HCT116 (cell line): ENCODE data around the gene ACD. TPM values are rescaled to one million over a fixed set of nuclear protein-coding genes. Genes with fewer than 3 reads are reported as not detected.

ENCODE experiments used
- ATAC-seq: fragments of 200-7000 bp; cut with Tn5 transposase; 2 replicates; pipeline ENCODE4 v1.9.1; 2020; ENCODE audit warnings: mild to moderate bottlenecking, moderate library complexity
- BruUV-seq: library from RNA; stranded (reverse); fragments of 400-500 nt; replicated peaks from 2 replicates; lab custom pipeline; 2021; lab: Mats Ljungman, UMichigan
- CTCF ChIA-PET: fragments of 300-600 bp; sonication (Branson Sonifier 250); formaldehyde crosslinking; loops from one replicate; lab custom pipeline; 2021; ENCODE audit warnings: antibody characterized with exemption; lab: Charles Lee
- POLR2A ChIA-PET: fragments of 300-600, 350-600 bp; sonication (Branson Sonifier 250); formaldehyde crosslinking; loops from one replicate; lab custom pipeline; 2021; ENCODE audit warnings: antibody characterized with exemption; lab: Charles Lee
- RAD21 ChIA-PET, 2 experiments: fragments of 300-600 bp; sonication (Branson Sonifier 250); formaldehyde crosslinking; loops; one replicate each; lab custom pipeline; 2023; ENCODE audit warnings: low total read pairs in 2 of 2; ENCODE audit not compliant: uncharacterized antibody in 2 of 2, unreplicated experiment in 2 of 2, low non-redundant PET in 1 of 2; lab: Charles Lee
- DNase-seq: peaks from one replicate; pipeline ENCODE4 v3.0.0-alpha.2; 2010; ENCODE audit warnings: low read depth, low spot score
- H2AFZ ChIP-seq: fragments of 200-600 bp; shearing (Covaris generic), sonication (generic); 2 replicates; pipeline ENCODE4 v1.6.1; 2017; ENCODE audit warnings: low read depth, mixed run types, mixed read lengths, antibody characterized with exemption, low read length; ENCODE audit not compliant: poor library complexity, severe bottlenecking
- H3K27ac ChIP-seq: 2 replicates; pipeline ENCODE4 v1.5.1; 2012; ENCODE audit warnings: low read depth, low read length
- H3K27me3 ChIP-seq: fragments of 200-600 bp; sonication (generic); 2 replicates; pipeline ENCODE4 v1.6.1; 2016; ENCODE audit warnings: mixed run types, low read length, mixed read lengths; ENCODE audit not compliant: insufficient read depth
- H3K36me3 ChIP-seq, 2 experiments: fragments of 200-500 bp in 1 of 2; fragments of 200-600 bp in 1 of 2; sonication (Bioruptor generic) in 1 of 2; sonication (generic) in 1 of 2; 2 replicates each; pipeline versions ENCODE4 v1.5.1 to v1.6.1; 2014 to 2016; ENCODE audit warnings: low read length in 2 of 2, inconsistent platforms in 1 of 2, mixed read lengths in 1 of 2, mixed run types in 1 of 2; ENCODE audit not compliant: insufficient read depth in 2 of 2, control insufficient read depth in 1 of 2
- H3K4me1 ChIP-seq, 2 experiments: fragments of 200-600 bp in 1 of 2; sonication (generic) in 1 of 2; 2 replicates each; pipeline versions ENCODE4 v1.5.1 to v1.6.1; 2012 to 2017; ENCODE audit warnings: low read length in 2 of 2, inconsistent platforms in 1 of 2, mild to moderate bottlenecking in 1 of 2, mixed read lengths in 1 of 2, mixed run types in 1 of 2, moderate library complexity in 1 of 2; ENCODE audit not compliant: insufficient read depth in 2 of 2, control insufficient read depth in 1 of 2
- H3K4me2 ChIP-seq: fragments of 200-600 bp; sonication (generic); 2 replicates; pipeline ENCODE4 v1.6.1; 2017; ENCODE audit warnings: mixed run types, low read length, mixed read lengths
- H3K4me3 ChIP-seq, 2 experiments: fragments of 200-600 bp in 1 of 2; sonication (generic) in 1 of 2; replicated peaks in 1 of 2; 2 replicates each; pipeline ENCODE4 v1.5.1; 2011 to 2016; ENCODE audit warnings: low read length in 2 of 2, control low read depth in 1 of 2, low read depth in 1 of 2, mild to moderate bottlenecking in 1 of 2, mixed read lengths in 1 of 2, mixed run types in 1 of 2
- H3K79me2 ChIP-seq: fragments of 200-600 bp; sonication (generic); 2 replicates; pipeline ENCODE4 v1.6.1; 2017; ENCODE audit warnings: mild to moderate bottlenecking, mixed run types, low read length, moderate library complexity, mixed read lengths; ENCODE audit not compliant: insufficient read depth
- H3K9ac ChIP-seq: fragments of 200-600 bp; sonication (generic); 2 replicates; pipeline ENCODE4 v1.6.1; 2016; ENCODE audit warnings: low read length, mixed read lengths
- H3K9me2 ChIP-seq: fragments of 200-600 bp; sonication (generic), shearing (Covaris generic); 2 replicates; pipeline ENCODE4 v1.6.1; 2017; ENCODE audit warnings: mixed run types, mild to moderate bottlenecking, moderate library complexity; ENCODE audit not compliant: insufficient read depth
- H3K9me3 ChIP-seq, 2 experiments: fragments of 200-500 bp in 1 of 2; fragments of 200-600 bp in 1 of 2; sonication (Bioruptor generic) in 1 of 2; sonication (generic) in 1 of 2; 2 replicates each; pipeline ENCODE4 v1.6.1; 2014 to 2017; ENCODE audit warnings: low read length in 2 of 2, mixed read lengths in 2 of 2, inconsistent platforms in 1 of 2, low read depth in 1 of 2, mild to moderate bottlenecking in 1 of 2, mixed run types in 1 of 2, moderate library complexity in 1 of 2; ENCODE audit not compliant: control insufficient read depth in 1 of 2, insufficient read depth in 1 of 2
- H4K20me1 ChIP-seq: fragments of 200-600 bp; sonication (generic), shearing (Covaris generic); 2 replicates; pipeline ENCODE4 v1.6.1; 2017; ENCODE audit warnings: mixed run types, mild to moderate bottlenecking, moderate library complexity; ENCODE audit not compliant: insufficient read depth
- ATF3 ChIP-seq: IDR thresholded peaks from 2 replicates; pipeline ENCODE4 v1.6.1; 2012
- CTCF ChIP-seq, 3 experiments: fragments of 200-600 bp in 1 of 3; sonication (generic) in 1 of 3; IDR thresholded peaks in 2 of 3; conservative IDR thresholded peaks in 1 of 3; 2 replicates each; pipeline ENCODE4 v1.5.1; 2012 to 2017; ENCODE audit warnings: low read depth in 2 of 3, low read length in 2 of 3, antibody characterized with exemption in 1 of 3, borderline replicate concordance in 1 of 3, control low read depth in 1 of 3, mild to moderate bottlenecking in 1 of 3, mixed read lengths in 1 of 3, mixed run types in 1 of 3, moderate library complexity in 1 of 3; ENCODE audit not compliant: insufficient read depth in 1 of 3
- MAX ChIP-seq: IDR thresholded peaks from 2 replicates; pipeline ENCODE4 v1.6.1; 2012
- RAD21 ChIP-seq: IDR thresholded peaks from 2 replicates; pipeline ENCODE4 v1.6.1; 2012; ENCODE audit warnings: low read depth, mild to moderate bottlenecking
- SIN3A ChIP-seq: IDR thresholded peaks from 2 replicates; pipeline ENCODE4 v1.6.1; 2012; ENCODE audit warnings: low read depth
- SP1 ChIP-seq: IDR thresholded peaks from 2 replicates; pipeline ENCODE4 v1.6.1; 2012; ENCODE audit warnings: low read depth
- SRF ChIP-seq: IDR thresholded peaks from 2 replicates; pipeline ENCODE4 v1.6.1; 2012; ENCODE audit warnings: low read depth
- TCF7L2 ChIP-seq: IDR thresholded peaks from 2 replicates; pipeline ENCODE4 v1.7.0; 2011; ENCODE audit warnings: borderline replicate concordance, inconsistent platforms; ENCODE audit not compliant: insufficient read depth, insufficient read length; ENCODE audit errors: extremely low read depth
- YY1 ChIP-seq: IDR thresholded peaks from 2 replicates; pipeline ENCODE4 v1.6.1; 2011; ENCODE audit warnings: low read length, low read depth, moderate library complexity, mild to moderate bottlenecking; ENCODE audit not compliant: insufficient replicate concordance; ENCODE audit errors: extremely low read depth
- ZBTB33 ChIP-seq: IDR thresholded peaks from 2 replicates; pipeline ENCODE4 v1.6.1; 2011; ENCODE audit warnings: mild to moderate bottlenecking, low read length, moderate library complexity; ENCODE audit not compliant: insufficient replicate concordance; ENCODE audit errors: extremely low read depth
- intact Hi-C: fragments of 100-400 bp; cut with micrococcal nuclease; formaldehyde crosslinking; loops from 2 replicates; pipeline ENCODE4 v1.10.0; 2022
- total RNA-seq: library from RNA; stranded (reverse); gene quantifications from one replicate; pipeline ENCODE4 v1.2.1, GENCODE V29; 2021; ENCODE audit not compliant: unreplicated experiment

ACD gene
- total RNA-seq, 1 experiment from 2014 or later, result 53.8 TPM

- H3K9ac ChIP-seq, result no peak overlapping the region
- no TSS peak for BruUV-seq
- 0 out of 2 replicates have a peak, but pooled peaks cover 3% of the 10 kb centered on the region for H4K20me1 ChIP-seq
- RAD21 ChIA-PET, result no interaction called here
- no peaks in the 10 kb centered on the region for H3K9me2 ChIP-seq
- H3K4me3 ChIP-seq, result no peak overlapping the region
- no peaks in the 10 kb centered on the region for H3K4me1 ChIP-seq
- intact Hi-C loops, result no loop called here
- no peak for TF ChIP-seq ZBTB33
- TF ChIP-seq SRF, result no peak
- no peak for TF ChIP-seq RAD21
- no peak for TF ChIP-seq ATF3
- TF ChIP-seq SIN3A, result no peak
- no peak for TF ChIP-seq TCF7L2
- no peak for TF ChIP-seq SP1
- TF ChIP-seq MAX, result no peak
- no peak for TF ChIP-seq CTCF (IDR thresholded peaks at IDR 0.05 in 2 of 3, conservative IDR thresholded peaks at IDR 0.05 in 1 of 3; ENCODE audit: borderline replicate concordance in 1 of 3, insufficient read depth in 1 of 3, low read depth in 2 of 3, low read length in 2 of 3)
- no peak for TF ChIP-seq YY1
- no peaks in the 10 kb centered on the region for H3K27me3 ChIP-seq
- DNase-seq, result no peak
- no peak overlapping the region for H2AFZ ChIP-seq
- ATAC-seq, result no peak
- no peak overlapping the region for H3K4me2 ChIP-seq
- no peaks in the 10 kb centered on the region for H3K9me3 ChIP-seq
- CTCF ChIA-PET, result no interaction called here
- H3K27ac ChIP-seq, result no peak overlapping the region
- H3K36me3 ChIP-seq, result no peaks in the 10 kb centered on the region
- POLR2A ChIA-PET, result no interaction called here
- peaks cover 61% of the 10 kb centered on the region for H3K79me2 ChIP-seq
These were observed 47.7 kb upstream of the ACD start for GRCh38 chr16:67707790-67708189.
